Muscle of back (tissue), 11 donors: ENCODE measurements around the gene ELAC2. TPM values are rescaled to one million over a fixed set of nuclear protein-coding genes. Genes with fewer than 3 reads are reported as not detected.

Experiments used
- DNase-seq, 3 donors: peaks; one replicate each; pipeline versions ENCODE4 v3.0.0 to v3.0.0-alpha.2; 2013
- polyA plus RNA-seq, 10 donors: library from polyadenylated mRNA; unstranded; fragments of 120-200 nt; gene quantifications; one replicate each; pipeline ENCODE4 v1.2.1, GENCODE V29; 2013; ENCODE audit not compliant: insufficient read length in 10 of 10

Gene ELAC2
- polyA plus RNA-seq, 10 donors = 36.0 to 50.4 (median 43.6) TPM

DNA sequence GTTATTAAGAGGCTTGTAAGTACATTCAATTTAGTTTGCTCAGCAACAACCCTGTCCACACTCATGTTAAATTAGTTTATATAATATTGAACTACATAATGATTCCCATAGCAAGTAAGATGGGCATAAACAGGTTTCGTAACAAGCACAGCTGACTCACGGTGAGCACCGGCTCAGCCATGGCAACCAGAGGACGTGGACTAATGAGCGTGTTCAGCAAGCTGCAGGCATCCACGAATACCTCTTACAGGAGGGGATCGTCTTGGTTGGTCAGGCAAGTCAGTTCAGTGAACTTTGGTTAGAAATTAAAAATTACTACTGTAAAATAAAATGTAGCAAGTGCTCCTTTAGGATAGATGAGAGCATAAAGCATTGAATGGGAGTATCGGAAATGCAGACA, 58.4 kb downstream of the ELAC2 start:
- no peak for DNase-seq

DNA sequence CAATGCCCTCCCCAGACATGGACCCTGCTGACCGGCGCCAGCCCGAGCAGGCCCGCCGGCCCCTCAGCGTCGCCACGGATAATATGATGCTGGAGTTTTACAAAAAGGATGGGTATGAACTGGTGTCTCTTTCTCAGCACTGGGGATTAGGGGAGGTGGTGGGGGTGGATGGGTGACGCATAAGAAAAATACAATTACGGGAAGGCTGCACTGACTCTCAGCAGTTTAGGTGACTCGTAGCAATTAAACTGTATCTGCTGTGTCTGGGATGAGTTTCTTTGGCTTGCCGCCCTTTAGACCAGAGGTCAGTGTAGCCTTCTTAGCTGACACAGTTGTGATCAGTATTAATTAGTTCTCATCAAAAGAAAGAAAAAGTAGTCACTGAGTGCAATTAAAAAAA, 59.0 kb downstream of the ELAC2 start:
- DNase-seq = peak in 1 of 3 donors; percentile 33

DNA sequence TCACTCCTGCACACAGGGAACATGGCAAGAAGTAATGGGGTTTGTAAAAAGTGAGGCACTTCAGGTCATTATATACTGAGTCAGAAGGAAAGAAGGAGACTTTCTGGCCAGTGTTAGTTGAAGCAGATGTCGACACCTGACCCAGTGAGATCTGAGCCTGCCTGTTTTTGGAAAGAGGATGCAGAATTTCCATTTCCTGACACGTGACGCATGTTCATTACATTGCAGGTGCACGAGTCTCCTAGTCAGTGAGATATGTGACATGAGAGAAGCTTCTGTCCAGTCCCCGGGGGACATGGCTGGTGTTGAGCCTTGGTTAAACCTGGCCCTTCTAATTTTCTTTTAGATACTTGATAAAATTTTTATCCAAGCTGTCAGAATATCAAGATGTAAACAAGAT, 62.3 kb downstream of the ELAC2 start:
- no peak for DNase-seq

DNA sequence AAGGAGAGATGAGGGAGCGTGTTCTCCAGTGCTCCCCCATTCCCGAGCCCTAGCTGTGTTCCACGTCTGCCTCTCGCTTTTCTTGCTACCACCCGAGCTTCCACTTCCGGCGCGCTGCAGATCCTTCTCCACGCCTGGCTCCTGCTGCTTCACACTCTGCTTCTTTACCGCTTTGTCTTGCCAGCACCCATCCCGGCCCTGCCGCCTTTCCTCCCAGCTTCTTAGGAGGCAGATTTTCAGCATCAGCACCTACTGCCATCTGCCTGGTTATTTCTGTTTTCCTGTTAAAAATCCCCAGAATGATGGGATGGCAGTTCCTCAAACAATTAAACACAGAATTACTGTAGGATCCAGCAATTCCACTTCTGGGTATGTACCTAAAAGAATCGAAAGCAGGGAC, 64.7 kb downstream of the ELAC2 start:
- no peak for DNase-seq

DNA sequence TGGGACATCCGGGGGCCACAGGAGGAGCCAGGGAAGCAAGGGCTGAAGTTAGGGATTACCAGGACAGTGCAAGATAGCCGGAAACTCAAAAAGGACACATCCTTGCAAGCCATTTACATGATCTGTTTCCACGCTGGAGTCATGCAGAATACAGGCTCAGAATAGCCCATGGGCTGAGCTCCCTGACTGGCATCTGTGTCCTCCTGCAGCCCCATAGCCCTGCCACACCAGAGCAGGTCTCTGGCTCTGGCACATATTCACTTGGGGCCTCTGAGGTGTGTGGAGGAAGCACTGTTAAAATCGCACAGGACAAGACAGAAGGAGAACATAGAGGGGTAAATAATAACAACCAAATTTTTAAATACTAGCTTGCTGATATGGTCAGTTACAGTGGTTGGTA, 65.8 kb downstream of the ELAC2 start:
- DNase-seq = no peak

DNA sequence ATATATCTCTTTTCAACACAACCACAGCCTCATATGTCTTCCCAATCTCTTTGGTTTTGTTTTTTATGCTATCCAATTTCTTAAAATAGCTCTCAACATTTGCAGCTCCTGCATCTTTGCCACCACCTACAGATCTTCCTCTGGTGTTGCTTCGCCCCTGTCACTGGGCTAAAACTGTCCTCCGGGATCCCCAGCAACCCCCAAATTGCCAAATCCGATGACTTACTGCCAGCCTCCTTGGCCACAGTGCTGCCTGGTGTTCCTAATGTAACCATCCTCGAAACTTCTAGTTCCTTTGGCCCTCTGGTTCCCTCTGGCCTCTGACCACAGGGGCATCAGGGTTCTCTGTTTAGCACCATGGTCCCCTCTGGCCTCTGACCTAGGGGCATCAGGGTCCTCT, 70.8 kb downstream of the ELAC2 start:
- no peak for DNase-seq

Other genes with a start within 250 kb of the ELAC2 start
- 1 to 10 TPM; 4.0 to 7.1 (median 4.9) TPM for gene ARHGAP44, start 228.5 kb downstream of the ELAC2 start, polyA plus RNA-seq